Measurements from ENCODE around the gene PIAS2.

DNA sequence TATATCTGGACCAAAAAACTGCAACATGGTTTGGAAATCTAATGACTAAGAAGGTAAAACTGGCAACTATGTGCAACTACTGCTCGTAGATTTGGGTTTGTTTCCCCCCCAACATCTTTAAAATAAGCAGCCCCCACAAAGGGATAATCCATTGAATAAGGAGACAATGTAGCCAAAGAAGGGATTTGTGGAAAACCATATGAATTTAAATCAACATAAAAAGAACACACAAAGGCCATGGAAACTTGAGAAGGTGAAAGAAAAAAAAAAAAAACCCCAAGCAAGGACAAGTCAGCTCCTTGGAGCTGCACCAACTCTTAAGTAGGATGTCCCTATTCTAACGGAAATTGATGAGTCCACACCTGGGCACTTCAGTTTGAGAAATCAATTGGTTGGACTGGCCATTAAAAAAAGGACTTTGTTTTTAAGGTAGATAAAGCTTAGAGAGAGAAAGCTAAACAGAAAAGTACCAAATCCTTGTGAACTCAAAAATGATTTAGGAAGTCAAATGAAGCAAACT, 106.8 kb downstream of the PIAS2 start:
- TF ChIP-seq SMC3 (conservative IDR thresholded peaks at IDR 0.05; ENCODE audit: insufficient read depth, low read depth, low read length) (no peak), HDAC3 (IDR thresholded peaks at IDR 0.05; ENCODE audit: borderline replicate concordance, partially characterized antibody) (no peak), EZH2 (IDR thresholded peaks at IDR 0.05; ENCODE audit: borderline replicate concordance, low read depth, low read length) (no peak)
